Measurements from ENCODE around the gene MXD1.

Gene MXD1

DNA sequence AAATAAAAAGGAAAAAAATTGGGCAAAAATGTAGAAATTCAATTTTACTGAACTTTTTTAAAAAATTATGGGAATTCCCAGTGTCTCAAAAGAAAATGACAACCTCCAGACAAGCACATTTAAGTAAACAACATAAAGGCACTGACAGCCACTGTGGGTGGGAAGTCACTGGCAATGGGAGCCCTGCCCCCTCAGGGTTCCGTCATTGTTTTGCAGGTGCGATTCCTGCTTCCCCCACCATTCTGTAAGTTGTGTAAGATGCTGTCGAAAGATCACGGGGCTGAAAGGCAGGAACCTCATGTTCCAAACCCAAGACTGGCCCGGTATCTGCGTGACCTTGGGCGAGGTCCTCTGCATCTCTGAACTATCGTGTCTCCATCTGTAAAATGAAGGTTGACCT, 62.3 kb downstream of the MXD1 start:
- no peak for DNase-seq (ENCODE audit: low read depth in 2 of 2)

DNA sequence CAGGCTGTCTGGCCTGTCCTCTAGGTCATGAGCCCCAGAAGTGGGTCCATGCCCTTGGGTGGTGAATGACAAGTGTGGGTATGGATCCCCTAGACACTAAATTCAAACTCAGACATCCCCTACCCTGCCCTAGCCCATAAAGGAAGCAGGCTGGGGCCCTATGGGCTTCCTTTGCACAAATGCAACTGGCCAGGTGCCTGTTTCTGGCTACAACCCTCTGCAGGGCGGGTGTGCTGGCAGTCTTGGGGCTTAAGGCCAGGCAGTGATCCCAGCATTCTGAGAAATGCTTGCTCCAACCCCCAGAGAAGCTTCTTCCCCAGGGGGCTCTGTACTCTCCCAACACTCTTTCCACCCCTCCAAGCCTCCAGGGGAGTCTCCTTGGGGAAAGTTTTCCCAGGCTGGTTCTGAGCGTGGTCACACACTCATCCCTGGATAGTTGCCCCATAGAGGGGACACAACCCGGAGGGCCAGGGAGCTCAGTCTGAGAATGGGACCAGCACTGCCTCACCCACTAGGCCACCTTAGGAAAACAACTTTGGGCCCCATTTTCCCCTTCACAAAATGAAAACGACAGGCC, 63.1 kb downstream of the MXD1 start:
- DNase-seq (ENCODE audit: low read depth in 2 of 2) = no peak

DNA sequence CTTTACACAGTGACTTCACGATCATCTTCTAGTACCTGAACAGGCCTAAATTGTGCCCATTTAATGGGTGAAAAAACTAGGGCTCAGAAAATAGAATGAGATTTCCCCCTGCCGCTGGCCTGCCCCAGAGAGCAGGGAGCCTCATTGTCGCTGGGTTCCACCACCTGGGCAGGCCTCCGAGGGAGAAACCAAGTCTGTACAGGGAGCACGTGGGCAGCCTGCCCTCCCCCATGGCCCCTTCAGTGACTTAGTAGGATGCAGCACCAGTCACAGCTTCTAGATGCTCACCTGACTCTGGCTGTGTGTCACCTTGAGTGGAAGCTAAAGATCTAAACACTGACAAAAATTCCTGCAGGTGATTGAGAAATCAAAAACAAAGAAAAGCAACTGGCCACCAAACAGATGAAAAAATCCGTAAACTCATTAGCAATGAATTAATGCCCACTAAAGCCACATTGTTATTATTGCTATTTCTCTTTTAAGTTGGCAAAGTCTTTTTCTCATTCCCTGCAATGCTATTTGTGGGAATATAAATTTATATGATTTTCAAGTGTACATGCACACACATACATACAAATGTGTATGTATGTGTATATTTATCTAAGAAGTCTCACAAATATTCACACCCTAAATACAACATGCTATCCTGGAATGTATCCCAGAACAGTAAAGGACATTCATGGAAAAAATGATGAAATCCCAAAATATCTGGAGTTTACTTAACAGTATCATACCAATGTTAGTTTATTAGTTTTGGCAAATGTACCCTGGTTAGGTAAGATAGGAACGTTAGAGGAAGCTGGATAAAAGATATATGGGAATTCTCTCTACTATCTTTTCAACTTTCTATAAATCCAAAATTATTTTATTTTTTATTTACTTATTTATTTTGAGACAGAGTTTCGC, 65.2 kb downstream of the MXD1 start:
- no peak for DNase-seq (ENCODE audit: low read depth in 2 of 2)

DNA sequence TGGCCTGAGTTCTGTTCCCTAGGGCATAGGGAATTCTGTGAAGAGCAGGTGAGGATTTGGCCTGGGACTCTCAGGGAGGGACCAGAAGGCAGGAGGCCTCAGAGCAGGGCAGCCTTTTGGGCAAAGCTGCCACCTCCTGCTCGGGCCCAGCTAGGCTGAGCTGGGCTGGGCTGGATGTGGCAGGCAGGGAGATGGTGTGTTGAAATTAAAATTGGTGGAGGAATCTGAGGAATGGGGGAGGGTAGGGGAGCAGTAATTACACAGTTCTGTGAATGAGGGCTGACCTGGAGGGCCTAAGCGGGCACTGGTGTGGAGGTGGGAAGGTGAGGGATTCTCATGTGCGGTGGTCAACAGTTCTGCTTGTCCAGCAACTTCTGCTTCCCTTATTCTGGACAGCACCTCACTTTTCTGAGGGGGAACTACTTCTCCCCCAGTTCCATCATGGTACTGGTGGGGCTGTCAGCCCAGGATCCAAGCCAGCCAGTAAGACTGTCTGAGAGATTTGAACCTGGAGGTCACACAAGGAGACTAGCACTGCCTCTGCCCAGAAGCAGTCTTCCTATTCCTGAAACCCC, 68.6 kb downstream of the MXD1 start:
- DNase-seq (ENCODE audit: low read depth in 2 of 2) = no peak

DNA sequence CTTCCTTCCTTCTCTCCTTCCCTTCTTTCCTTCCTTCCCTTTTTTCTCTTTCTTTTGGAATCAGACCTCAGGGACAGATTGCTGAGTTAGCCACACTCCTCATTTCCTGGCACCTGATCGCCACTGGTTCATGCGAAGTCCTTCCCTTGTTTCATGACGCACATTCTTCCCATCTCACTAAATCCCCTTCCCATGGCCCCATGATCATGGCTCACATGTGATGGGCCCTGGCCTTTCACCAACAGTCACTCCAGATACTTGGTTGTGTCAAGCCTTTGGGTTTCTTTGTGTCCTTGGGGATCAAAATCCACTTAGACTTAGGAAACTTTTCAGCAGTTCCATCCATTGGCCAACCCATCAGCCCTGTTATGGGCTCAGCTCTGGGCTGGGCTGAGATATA, 70.3 kb downstream of the MXD1 start:
- no peak for DNase-seq (ENCODE audit: low read depth in 2 of 2)

DNA sequence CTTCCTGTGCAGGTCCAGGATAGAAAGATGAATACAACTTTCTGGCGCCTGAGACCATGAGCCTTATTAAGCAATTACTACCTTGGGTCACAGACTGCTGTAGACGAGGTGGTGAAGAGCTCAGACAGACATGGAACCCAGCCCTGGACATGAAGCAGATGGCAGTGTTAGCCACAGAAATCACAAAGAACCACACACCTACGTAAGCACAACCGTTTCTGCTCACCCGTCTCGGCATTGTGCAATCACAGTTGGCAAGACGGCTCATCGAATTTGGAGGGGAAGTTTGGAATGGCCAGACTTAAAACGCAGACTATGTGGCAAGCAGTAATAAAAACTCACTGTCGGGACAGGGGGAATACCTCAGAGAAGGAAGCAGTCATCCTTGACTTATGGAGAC, 70.8 kb downstream of the MXD1 start:
- no peak for DNase-seq (ENCODE audit: low read depth in 2 of 2)

DNA sequence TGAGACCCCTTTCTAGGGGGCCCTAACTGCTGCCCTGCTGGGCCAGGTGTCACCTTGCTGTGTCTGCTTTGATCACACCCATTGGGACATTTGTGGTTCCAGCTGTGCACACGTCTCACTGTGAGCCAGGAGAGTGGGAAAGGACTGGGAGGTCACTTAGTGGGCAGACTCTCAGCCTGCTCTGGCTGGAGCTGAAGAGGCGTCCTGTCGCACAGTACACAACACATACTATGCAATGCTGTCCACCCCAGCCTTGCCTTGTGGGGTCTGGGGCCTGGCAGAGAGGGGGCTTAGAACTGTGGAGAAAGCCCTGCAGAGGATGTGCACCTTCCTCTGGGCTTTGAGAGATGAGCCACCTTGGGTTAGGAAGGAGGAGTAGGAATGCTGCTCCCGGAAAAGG, 71.8 kb downstream of the MXD1 start:
- DNase-seq (ENCODE audit: low read depth in 2 of 2) = no peak

DNA sequence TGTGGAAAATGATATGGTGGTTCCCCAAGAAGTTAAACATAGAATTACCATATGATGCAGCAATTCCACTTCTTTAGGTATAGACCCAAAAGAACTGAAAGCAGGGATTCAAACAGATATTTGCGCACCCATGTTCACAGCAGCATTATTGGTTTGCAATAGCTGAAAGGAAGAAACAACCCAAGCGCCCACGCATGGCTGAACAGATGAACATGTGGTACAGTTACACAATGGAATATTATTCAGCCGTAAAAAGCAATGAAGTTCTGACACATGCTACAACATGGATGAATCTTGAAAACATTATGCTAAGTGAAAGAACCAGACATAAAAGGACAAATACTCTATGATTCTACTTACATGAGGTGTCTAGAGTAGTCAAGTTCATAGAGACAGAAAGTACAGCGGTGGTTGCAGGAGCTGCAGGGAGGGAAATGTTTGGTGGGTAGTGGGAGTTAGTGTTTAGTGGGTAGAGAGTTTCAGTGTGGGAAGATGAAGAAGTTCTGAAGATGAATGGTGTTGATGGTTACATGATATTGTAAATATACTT, 73.3 kb downstream of the MXD1 start:
- DNase-seq (ENCODE audit: low read depth in 2 of 2) = no peak

DNA sequence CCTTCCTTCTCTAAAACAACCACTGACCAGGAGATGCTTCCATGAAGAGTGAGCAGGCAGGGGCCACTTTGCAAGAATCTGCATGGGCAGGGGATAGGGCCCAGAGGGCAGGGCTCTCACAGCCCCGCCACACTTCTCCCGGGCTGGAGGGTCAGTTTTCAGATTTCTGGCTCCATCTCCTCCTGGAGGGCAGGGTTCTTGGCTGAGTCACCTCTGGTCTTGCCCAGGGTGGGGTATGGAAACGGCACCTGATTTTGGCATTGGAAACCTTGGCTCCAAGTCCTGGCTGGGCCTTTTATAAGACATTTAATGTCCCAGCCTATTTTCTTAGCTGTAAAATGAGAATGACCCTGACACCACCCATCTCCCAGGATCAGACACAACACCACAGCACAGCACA, 74.1 kb downstream of the MXD1 start:
- DNase-seq (ENCODE audit: low read depth in 2 of 2) = no peak

DNA sequence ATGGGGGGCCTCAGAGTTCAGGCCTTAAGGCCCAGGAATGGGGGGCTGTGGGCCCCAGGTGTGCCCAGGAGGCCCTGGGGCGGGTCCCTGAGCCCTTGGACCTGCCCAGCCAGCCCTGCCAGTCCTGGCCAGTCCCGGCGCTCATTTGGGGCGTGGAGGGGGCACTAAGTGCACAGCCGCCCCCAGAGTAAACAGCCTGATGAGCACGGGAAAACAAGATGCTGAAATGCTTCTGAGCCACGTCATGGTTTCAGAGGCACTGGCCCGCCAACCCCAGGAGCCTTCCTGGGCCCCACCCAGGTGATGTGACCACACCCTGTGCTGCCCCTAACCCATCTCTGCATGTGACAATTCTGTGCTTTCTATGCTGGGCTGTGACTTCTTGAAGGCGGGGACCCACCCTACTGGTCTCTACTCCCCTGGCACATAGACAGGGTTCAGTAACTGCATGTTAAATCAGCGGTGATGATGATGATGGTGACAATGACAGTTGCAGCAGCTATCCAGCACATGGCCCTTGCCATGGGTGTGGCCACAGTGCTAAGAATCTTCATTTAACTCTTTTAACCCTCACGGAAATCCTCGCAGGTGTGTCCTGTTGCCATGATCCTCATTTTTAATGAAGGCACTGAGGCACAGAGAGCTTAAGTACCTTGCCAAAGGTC, 74.7 kb downstream of the MXD1 start:
- no peak for DNase-seq (ENCODE audit: low read depth in 2 of 2)
